Upper lobe of left lung (tissue), 6 donors: ENCODE measurements around the gene HSDL1. TPM values are rescaled to one million over a fixed set of nuclear protein-coding genes. Genes with fewer than 3 reads are reported as not detected.

ENCODE experiments used
- ATAC-seq, 2 donors: fragments of 200-7000 bp; cut with Tn5 transposase; one replicate each; pipeline ENCODE4 v1.9.1; 2022; ENCODE audit warnings: mild to moderate bottlenecking in 2 of 2, moderate library complexity in 2 of 2; ENCODE audit not compliant: low FRiP score in 2 of 2
- DNase-seq, 2 donors: peaks; one replicate each; pipeline ENCODE4 v3.0.0-alpha.2; 2019 to 2020
- H3K27ac ChIP-seq, 4 donors: fragments of 200-600 bp; sonication (generic); one replicate each; pipeline ENCODE4 v1.5.1; 2016 to 2019
- H3K27me3 ChIP-seq, 4 donors: fragments of 200-600 bp; sonication (generic); one replicate each; pipeline ENCODE4 v1.5.1; 2017 to 2019
- H3K36me3 ChIP-seq, 4 donors: fragments of 200-600 bp; sonication (generic); one replicate each; pipeline ENCODE4 v1.5.1; 2016 to 2019
- H3K4me1 ChIP-seq, 4 donors: fragments of 200-600 bp; sonication (generic); one replicate each; pipeline ENCODE4 v1.5.1; 2018 to 2019
- H3K4me3 ChIP-seq, 4 donors: fragments of 200-600 bp; sonication (generic); one replicate each; pipeline ENCODE4 v1.5.1; 2017 to 2019; ENCODE audit warnings: mild to moderate bottlenecking in 2 of 4, moderate library complexity in 1 of 4
- H3K9me3 ChIP-seq, 4 donors: fragments of 200-600 bp; sonication (generic); one replicate each; pipeline ENCODE4 v1.5.1; 2018 to 2019
- EP300 ChIP-seq, 4 donors: sonication (generic); formaldehyde crosslinking; IDR thresholded peaks; one replicate each; pipeline ENCODE4 v1.5.1; 2017; ENCODE audit warnings: antibody characterized with exemption in 4 of 4, control low read depth in 2 of 4
- POLR2A ChIP-seq, 4 donors: fragments of 450-650 bp; IDR thresholded peaks; one replicate each; pipeline ENCODE4 v1.5.1; 2016 to 2017; ENCODE audit warnings: antibody characterized with exemption in 4 of 4, mild to moderate bottlenecking in 2 of 4
- POLR2AphosphoS5 ChIP-seq, 2 donors: sonication (generic); formaldehyde crosslinking; IDR thresholded peaks; one replicate each; pipeline ENCODE4 v1.5.1; 2017; ENCODE audit warnings: antibody characterized with exemption in 2 of 2
- WGBS, 2 donors: methylation state at CpG; one replicate each; pipeline ENCODE4 v1.1.5; 2017 to 2018; 5-methylcytosine and 5-hydroxymethylcytosine counted together
- total RNA-seq, 6 donors: library from RNA; depleted of rRNA in 4 of 6; stranded (reverse); fragments of >200 nt in 4 of 6; gene quantifications; one replicate each; pipeline versions ENCODE4 v1.1.0 to v1.2.1, GENCODE V29; 2016 to 2021
- TF ChIP-seq, protein P1 (sequence below), 6 experiments: fragments of 450-650 bp in 4 of 6; fragments of 200-600 bp in 2 of 6; sonication (generic) in 2 of 6; IDR thresholded peaks; one replicate each; pipeline ENCODE4 v1.5.1; 2016 to 2019; ENCODE audit warnings: antibody characterized with exemption in 6 of 6
- donor health status: DM: no; HTN: no; CAD: no; lungs with moderate emphysema.
- donor health status: DM: no; HTN: yes; CAD: no; lungs with severe emphysema.

The HSDL1 gene
- total RNA-seq, 6 donors from 2014 or later, result 7.2 to 25.7 (median 19.0) TPM

DNA sequence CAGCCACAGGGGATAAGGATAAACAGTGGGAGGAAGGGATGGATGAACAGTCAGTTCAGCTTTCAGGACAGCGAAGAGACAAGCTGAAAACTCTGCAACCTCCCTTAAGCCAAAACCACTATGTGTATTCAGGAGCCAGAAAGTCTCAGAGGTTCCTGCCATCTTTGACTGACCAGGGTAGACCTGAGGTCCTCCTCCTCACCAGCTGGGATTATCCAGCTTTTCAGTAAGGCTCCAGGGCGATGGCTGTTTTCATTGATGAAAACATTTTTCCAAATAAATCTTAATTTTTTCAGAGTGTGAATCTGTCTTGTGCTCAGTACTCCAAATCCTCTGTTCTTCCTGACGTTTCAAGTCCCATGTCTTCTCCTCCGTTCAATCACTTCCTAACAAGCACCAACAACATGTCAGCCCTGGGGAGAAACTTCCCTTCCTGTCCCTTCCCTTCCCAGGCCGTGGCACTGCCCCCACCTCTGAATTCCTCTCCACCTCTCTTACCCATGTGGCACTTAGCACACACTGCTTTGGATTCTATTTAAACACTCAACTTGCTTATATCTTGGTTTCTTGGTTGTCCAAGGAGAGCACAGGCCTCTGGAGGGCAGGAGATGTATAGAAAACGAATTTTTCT is 5.2 kb downstream of the HSDL1 start:
- 73 to 79% methylated on average over 6 of the region's 6 CpGs for WGBS, 2 donors
- DNase-seq (no peak), ATAC-seq (no peak)
- TF ChIP-seq POLR2AphosphoS5 (IDR thresholded peaks at IDR 0.05) (no peak), POLR2A (IDR thresholded peaks at IDR 0.05) (no peak), EP300 (IDR thresholded peaks at IDR 0.05) (no peak)
- TF ChIP-seq, protein P1, sequence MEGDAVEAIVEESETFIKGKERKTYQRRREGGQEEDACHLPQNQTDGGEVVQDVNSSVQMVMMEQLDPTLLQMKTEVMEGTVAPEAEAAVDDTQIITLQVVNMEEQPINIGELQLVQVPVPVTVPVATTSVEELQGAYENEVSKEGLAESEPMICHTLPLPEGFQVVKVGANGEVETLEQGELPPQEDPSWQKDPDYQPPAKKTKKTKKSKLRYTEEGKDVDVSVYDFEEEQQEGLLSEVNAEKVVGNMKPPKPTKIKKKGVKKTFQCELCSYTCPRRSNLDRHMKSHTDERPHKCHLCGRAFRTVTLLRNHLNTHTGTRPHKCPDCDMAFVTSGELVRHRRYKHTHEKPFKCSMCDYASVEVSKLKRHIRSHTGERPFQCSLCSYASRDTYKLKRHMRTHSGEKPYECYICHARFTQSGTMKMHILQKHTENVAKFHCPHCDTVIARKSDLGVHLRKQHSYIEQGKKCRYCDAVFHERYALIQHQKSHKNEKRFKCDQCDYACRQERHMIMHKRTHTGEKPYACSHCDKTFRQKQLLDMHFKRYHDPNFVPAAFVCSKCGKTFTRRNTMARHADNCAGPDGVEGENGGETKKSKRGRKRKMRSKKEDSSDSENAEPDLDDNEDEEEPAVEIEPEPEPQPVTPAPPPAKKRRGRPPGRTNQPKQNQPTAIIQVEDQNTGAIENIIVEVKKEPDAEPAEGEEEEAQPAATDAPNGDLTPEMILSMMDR (IDR thresholded peaks at IDR 0.05), result no peak
- no peaks in the 10 kb centered on the region for H3K9me3 ChIP-seq
- H3K27ac ChIP-seq, result peak overlapping the region in 2 of 4 donors; percentile 80 to 84
- H3K36me3 ChIP-seq, result no peaks in the 10 kb centered on the region
- no peaks in the 10 kb centered on the region for H3K27me3 ChIP-seq
- peaks cover 8 to 29% (median 14%) of the 10 kb centered on the region in 4 donors for H3K4me1 ChIP-seq
- H3K4me3 ChIP-seq, result no peak overlapping the region

DNA sequence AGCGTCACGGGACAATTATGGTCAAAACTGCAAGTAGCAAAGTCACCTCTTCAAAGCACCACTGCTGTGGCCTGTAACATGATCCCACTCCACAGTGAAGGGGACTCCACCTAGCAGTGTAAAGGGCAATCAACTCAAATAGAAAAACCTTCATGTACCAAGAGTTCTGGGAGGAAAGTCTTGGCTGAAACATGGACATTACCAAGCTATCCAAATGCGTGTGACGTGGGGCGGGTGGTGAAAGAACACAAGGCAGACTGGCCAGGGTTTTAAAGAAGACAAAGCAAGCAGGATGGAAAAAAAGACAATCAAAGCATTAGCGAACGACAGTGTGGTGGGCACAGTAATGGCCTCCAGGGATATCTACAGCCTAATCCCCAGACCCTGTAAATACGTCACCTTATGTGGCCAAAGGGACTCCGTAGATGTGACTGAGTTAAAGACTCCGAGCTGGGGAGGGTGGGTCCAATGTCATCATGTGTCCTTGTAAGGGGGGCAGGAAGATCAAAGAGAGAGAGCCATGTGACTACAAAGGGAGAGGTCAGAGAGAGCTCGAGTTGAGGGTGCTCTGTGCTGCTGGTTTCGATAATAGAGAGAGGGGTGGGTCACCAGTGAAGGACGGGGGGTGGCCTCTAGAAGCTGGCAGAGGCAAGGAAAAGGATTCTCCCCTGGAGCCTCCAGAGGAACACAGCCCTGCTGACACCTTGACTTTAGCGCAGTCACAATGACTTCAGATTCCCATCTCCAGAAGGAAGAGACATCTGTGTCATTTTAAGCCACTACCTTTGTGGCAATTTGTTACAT is 6.0 kb downstream of the HSDL1 start:
- TF ChIP-seq POLR2AphosphoS5 (IDR thresholded peaks at IDR 0.05) (peak in 1 of 2 donors; percentile 28), EP300 (IDR thresholded peaks at IDR 0.05) (peak in 2 of 4 donors; percentile 2 to 49), POLR2A (IDR thresholded peaks at IDR 0.05) (peak in 1 of 4 donors; percentile 21)
- TF ChIP-seq, protein P1 (IDR thresholded peaks at IDR 0.05), result no peak
- ATAC-seq (peak; percentile 59 to 83), DNase-seq (peak in 1 of 2 donors; percentile 81)
- Histone ChIP-seq H3K27me3 (no peaks in the 10 kb centered on the region), H3K4me3 (peak overlapping the region in 1 of 4 donors; percentile 17), H3K36me3 (no peaks in the 10 kb centered on the region), H3K9me3 (no peaks in the 10 kb centered on the region), H3K4me1 (peaks cover 6 to 25% (median 11%) of the 10 kb centered on the region in 4 donors), H3K27ac (peak overlapping the region; percentile 21 to 84 (median 72))
- WGBS, 2 donors, result 63 to 65% methylated on average over 14 of the region's 14 CpGs

DNA sequence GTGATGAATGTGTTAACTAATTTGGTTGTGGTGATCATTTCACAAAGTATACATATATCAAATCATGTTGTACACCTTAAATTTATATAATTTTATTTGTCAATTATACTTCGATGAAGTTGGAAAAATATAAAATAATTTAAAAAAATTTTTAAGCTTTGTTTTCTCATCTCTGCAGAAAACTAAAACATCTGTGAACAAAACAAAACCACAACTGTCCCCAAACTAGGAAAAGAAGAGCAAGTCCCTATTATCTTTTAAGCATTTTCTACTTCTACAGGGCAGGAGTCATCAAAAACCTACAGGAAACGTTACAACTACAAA is 6.5 kb downstream of the HSDL1 start:
- ATAC-seq, result no peak

DNA sequence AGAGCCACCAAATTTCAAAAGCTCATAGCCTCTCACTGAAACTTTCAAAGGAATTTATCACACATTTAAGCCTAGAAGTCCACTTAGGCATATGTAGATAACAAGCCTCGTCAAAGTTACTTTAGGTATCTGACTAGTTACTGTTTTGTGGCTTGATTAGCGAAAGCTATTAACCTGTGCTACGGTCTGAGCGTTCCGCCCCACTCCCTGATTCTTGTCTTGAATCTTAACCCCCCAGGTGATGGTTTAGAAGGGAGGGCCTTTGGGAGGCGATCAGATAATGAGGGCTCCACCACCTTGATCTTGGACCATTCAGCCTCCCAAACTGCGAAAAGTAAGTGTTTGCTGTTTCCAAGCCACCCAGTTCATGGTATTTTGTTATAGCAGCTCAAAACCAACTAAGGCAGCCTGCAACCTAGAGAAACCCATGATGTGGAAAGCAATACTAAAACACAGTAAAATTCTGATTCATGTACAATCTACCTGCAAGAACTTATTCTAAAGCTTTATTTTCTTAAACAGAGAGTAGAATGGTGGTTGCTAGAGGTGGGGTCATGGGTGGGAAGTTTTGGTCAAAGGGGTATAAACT is 7.1 kb downstream of the HSDL1 start:
- ATAC-seq (no peak), DNase-seq (no peak)
- peaks cover 3 to 18% (median 8%) of the 10 kb centered on the region in 4 donors for H3K4me1 ChIP-seq
- no peak overlapping the region for H3K4me3 ChIP-seq
- H3K9me3 ChIP-seq, result no peaks in the 10 kb centered on the region
- TF ChIP-seq EP300 (IDR thresholded peaks at IDR 0.05) (no peak), POLR2A (IDR thresholded peaks at IDR 0.05) (no peak), POLR2AphosphoS5 (IDR thresholded peaks at IDR 0.05) (no peak)
- TF ChIP-seq, protein P1 (IDR thresholded peaks at IDR 0.05), result no peak
- H3K27me3 ChIP-seq, result no peaks in the 10 kb centered on the region
- H3K27ac ChIP-seq, result no peak overlapping the region
- no peaks in the 10 kb centered on the region for H3K36me3 ChIP-seq
- 90 to 94% methylated on average over 7 of the region's 7 CpGs for WGBS, 2 donors

More for the DNA sequence above, 6.5 kb downstream of the HSDL1 start:
- no peak for DNase-seq
- 54 to 70% methylated on average over 2 of the region's 2 CpGs for WGBS, 2 donors
- Histone ChIP-seq H3K36me3 (no peaks in the 10 kb centered on the region), H3K27me3 (no peaks in the 10 kb centered on the region), H3K4me3 (no peak overlapping the region), H3K27ac (peak overlapping the region in 2 of 4 donors; percentile 21 to 80), H3K4me1 (peaks cover 3 to 20% (median 8%) of the 10 kb centered on the region in 4 donors), H3K9me3 (no peaks in the 10 kb centered on the region)
- TF ChIP-seq EP300 (IDR thresholded peaks at IDR 0.05), result no peak
- no peak for TF ChIP-seq POLR2AphosphoS5 (IDR thresholded peaks at IDR 0.05)
- TF ChIP-seq, protein P1 (IDR thresholded peaks at IDR 0.05), result no peak
